Mesodermal cell (in vitro differentiated cells): ENCODE measurements around the gene SIX3.

ENCODE experiments used
- H3K27ac ChIP-seq: 2 replicates; pipeline ENCODE4 v1.7.0; 2013; ENCODE audit warnings: mild to moderate bottlenecking, low read depth, low read length, moderate library complexity; ENCODE audit not compliant: severe bottlenecking
- H3K36me3 ChIP-seq: 2 replicates; pipeline ENCODE4 v1.7.1; 2013; ENCODE audit warnings: mild to moderate bottlenecking, low read length, moderate library complexity; ENCODE audit not compliant: control insufficient read depth, insufficient read depth
- H3K4me1 ChIP-seq: one replicate; pipeline ENCODE4 v1.7.1; 2013; ENCODE audit warnings: mild to moderate bottlenecking, low read length; ENCODE audit not compliant: insufficient read depth, control insufficient read depth, poor library complexity, severe bottlenecking
- H3K4me3 ChIP-seq: 2 replicates; pipeline ENCODE4 v1.7.0; 2013; ENCODE audit warnings: low read length, control low read depth, mild to moderate bottlenecking; ENCODE audit not compliant: insufficient read depth, poor library complexity, severe bottlenecking; ENCODE audit errors: extremely low read depth
- H3K9me3 ChIP-seq: 2 replicates; pipeline ENCODE4 v1.7.1; 2013; ENCODE audit warnings: mild to moderate bottlenecking, low read length, moderate library complexity; ENCODE audit not compliant: control insufficient read depth
- WGBS, 2 experiments: methylation state at CpG; one replicate each; pipeline ENCODE4 v1.1.5; 2013; ENCODE audit warnings: missing lambda C conversion rate in 2 of 2; ENCODE audit not compliant: insufficient coverage in 2 of 2; 5-methylcytosine and 5-hydroxymethylcytosine counted together

Gene SIX3

DNA sequence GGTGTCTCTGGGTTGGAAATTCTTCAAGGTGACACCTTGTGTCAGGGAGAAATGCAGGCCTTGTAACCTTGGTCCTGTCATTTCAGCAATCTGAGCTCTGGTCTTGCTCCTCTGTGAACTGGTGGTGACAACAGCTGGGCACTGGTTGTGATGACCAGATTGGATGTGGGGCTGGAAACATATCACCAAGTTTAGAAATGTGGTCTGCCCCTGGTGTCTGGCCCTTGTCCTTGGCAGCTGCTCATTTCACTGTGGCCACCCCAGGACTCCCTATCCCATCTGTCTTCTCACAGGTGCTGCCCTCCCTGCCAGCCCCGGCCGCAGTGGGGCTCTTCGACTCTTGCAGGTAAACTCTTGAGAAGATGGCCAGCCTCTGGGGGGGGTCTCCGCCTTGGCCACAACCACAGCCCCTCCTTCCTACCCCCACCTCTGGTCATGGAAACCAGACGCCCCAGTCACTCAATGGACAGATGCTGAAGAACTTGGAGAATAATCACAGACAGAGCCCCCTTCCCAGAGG, 20.7 kb downstream of the SIX3 start:
- H3K4me1 ChIP-seq, result peaks cover 5% of the 10 kb centered on the region
- 90 to 93% methylated on average over 4 to 5 of the region's 5 CpGs for WGBS, 2 experiments
- H3K36me3 ChIP-seq, result no peaks in the 10 kb centered on the region
- no peak overlapping the region for H3K27ac ChIP-seq
- H3K9me3 ChIP-seq, result no peaks in the 10 kb centered on the region
- no peak overlapping the region for H3K4me3 ChIP-seq

DNA sequence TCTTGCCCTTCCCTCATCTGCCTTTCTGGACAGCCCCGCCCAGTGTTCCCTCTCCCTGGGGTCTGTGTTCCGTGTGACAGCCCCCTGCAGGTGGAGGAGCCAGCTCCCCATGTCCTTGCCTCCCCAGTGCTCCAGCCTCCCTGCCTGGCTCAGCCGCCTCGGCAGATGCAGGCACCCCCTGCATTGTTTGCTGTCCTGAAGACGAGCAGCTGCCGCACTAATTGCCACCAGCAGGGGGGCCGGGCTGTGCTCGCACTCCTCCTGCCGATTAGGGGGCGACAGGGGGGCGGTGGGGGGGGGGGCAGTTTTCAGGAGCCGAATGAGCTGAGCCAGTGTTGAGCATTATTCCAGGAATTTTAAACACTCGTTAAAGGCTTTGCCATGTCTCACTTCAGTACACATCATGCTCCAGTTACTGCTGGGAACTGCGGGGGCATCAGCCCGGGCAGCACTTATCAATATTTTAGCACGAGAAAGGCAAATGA, 23.3 kb downstream of the SIX3 start:
- H3K36me3 ChIP-seq, result no peaks in the 10 kb centered on the region
- no peaks in the 10 kb centered on the region for H3K4me1 ChIP-seq
- no peak overlapping the region for H3K27ac ChIP-seq
- no peak overlapping the region for H3K4me3 ChIP-seq
- H3K9me3 ChIP-seq, result no peaks in the 10 kb centered on the region
- 36 to 42% methylated on average over 6 of the region's 16 CpGs for WGBS, 2 experiments

DNA sequence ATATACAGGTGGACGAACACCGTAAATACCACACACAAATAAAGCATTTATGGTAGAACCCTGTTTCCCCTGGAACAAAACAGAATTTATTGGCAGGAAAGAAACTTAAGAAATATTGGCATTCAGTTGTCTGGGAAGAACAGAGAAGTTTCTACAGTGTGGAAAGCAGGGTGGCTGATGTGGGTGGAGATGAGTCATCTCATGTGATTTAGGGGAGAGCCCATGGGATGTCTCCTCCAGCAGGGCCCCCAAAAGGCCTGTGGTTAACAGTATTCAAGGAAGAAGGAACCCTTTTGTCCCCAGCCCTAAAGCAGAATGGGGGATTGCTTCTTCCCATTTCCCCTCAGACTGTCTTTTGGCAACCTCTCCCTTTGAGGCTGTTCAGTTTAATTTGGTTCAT, 24.2 kb downstream of the SIX3 start:
- Histone ChIP-seq H3K36me3 (no peaks in the 10 kb centered on the region), H3K4me3 (no peak overlapping the region), H3K27ac (no peak overlapping the region), H3K9me3 (no peaks in the 10 kb centered on the region), H3K4me1 (no peaks in the 10 kb centered on the region)
- no CpG with 5 or more reads among the region's 2 CpGs for WGBS, 2 experiments

DNA sequence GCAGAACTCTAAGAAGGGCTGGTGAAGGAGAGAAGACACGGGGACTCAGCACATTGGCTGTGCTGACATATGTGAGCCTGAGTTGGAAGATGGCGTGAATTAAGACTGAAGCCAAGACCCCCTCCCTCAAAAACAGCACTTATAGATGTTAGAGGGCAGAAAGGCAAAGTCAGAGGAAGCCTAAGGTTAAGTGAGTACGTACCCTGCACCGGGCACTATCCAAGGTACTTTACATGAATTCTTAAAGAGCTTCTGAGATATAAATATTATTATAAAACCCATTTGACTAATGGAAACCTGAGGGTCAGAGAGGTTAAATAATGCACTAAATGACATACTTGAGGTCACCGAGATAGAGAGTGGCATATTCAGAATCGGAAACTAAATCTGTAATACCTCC, 25.6 kb downstream of the SIX3 start:
- 92 to 100% methylated on average over 1 to 2 of the region's 6 CpGs for WGBS, 2 experiments

DNA sequence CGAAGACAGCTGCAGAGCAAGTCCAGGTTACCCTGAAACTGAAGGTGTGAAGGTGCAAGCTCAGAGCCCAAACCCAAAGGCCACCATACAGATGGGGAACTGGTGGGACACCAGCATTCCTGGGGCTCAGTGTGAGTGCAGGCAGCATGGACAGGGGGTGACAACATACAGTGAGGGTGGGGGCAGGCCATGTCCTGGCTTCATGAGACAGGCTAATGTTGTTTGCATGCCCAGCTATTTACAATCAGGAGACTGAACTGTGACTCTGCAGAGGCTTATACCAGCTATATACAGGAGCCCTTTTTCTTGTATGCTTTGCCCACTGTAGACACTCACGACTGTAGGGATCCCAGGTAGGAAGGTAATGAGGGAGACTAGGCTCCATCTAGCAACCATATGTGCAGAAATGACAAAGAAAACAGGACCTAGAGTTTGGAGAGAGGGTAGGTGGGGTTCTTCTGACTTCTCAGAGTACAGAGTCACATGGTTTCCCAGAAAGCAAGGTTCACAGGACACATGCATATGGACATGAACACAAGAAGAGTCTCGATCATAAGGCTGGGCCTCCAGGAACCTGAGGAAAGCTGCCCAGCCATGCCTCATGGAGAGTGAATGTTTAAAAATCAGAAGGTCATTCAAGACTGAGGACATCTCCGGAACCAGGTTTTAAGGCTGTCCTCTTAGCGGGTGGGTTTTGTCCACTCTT, 26.4 kb downstream of the SIX3 start:
- Histone ChIP-seq H3K9me3 (no peaks in the 10 kb centered on the region), H3K4me1 (no peaks in the 10 kb centered on the region), H3K36me3 (no peaks in the 10 kb centered on the region), H3K27ac (no peak overlapping the region), H3K4me3 (no peak overlapping the region)
- 96% methylated on average over 3 to 4 of the region's 5 CpGs for WGBS, 2 experiments

More for the DNA sequence above, 25.6 kb downstream of the SIX3 start:
- H3K4me1 ChIP-seq, result no peaks in the 10 kb centered on the region
- H3K9me3 ChIP-seq, result no peaks in the 10 kb centered on the region
- no peaks in the 10 kb centered on the region for H3K36me3 ChIP-seq
- H3K27ac ChIP-seq, result no peak overlapping the region
- no peak overlapping the region for H3K4me3 ChIP-seq

DNA sequence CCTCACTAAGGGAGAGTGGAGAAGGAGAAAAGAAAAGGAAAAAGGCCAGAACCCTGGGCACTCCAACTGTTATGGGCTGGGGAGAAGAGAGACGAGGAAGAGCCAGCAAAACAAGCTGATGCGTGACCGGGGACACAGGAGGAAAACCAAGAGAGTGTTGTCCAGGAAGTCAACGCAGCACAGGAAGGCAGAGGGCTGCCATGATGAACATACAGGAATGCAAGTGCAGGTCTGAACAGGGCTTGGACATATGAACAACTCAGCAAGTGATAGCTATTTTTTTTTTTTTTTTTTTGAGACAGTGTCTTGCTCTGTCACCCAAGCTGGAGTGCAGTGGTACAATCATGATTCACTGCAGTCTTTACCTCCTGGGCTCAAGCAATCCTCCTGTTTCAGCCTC, 28.4 kb downstream of the SIX3 start:
- Histone ChIP-seq H3K9me3 (no peaks in the 10 kb centered on the region), H3K4me1 (no peaks in the 10 kb centered on the region), H3K36me3 (no peaks in the 10 kb centered on the region), H3K4me3 (no peak overlapping the region), H3K27ac (no peak overlapping the region)
- 95 to 98% methylated on average over 4 of the region's 4 CpGs for WGBS, 2 experiments

DNA sequence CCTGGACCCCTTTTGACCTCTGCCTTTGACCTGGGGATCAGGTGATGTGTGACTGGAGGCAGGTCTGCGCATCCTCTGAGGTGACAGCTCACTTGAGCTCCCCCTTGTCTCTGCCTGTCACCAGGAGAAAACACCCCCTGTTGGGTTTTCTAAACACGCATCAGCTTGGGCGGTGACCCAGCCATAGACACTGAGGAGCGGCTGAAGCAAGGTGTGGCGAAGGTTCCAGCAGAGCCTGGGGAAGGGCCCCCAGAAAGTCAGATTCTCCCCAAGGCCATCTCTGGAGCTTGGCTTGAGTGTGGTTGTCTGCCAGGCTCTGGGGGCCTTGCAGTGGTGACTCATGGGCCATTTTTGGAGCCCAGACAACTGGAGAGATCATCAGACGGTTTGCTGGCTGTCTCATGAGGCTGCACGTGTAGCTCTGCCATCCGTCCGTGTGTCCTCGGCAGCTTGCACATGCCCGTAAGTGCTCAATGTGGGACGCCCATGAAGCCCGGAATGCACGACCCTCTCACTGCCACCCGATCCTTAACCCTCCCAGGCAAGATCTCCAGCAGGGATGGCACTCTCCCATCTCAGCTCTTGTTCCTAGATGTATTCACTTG, 29.4 kb downstream of the SIX3 start:
- Histone ChIP-seq H3K9me3 (no peaks in the 10 kb centered on the region), H3K27ac (no peak overlapping the region), H3K4me3 (no peak overlapping the region), H3K36me3 (no peaks in the 10 kb centered on the region), H3K4me1 (peaks cover 5% of the 10 kb centered on the region)
- WGBS, 2 experiments, result 86 to 93% methylated on average over 12 to 13 of the region's 15 CpGs

DNA sequence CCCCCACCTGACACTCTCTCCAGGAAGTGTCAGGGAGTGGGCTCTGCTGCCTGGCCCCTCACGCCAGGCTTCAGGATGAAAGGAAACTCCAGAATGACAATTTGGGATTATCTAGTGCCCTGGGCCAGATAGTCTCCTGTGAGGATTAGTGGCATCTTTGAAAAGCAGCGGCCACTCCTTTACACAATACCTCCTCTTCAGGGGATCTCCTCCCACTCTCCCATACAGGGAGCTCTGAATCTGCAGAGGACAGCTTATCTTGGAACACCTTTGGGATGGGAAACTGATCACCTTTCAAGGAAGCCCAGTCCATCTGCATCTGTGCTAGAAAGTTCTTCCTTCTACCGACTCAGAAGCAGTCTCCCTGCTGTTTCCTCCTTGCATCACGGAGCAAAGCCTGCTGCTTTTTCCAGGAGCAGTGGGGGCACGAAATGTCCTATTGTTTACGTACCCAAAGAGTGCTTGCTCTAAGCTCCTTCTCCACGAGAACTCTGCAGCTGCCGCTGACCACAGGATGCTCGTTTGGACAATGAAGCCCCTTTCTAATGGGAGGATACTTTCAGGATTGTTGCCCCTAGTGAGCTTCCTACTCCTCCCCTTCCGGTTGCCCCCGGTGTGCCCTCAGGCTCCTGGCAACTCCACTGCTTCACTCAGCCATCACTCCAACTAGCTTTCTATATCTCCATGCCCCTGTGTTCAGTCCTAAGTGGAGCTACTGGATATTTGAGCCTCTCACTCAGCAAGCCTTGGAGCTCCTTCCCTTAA, 31.5 kb downstream of the SIX3 start:
- H3K4me1 ChIP-seq, result peaks cover 5% of the 10 kb centered on the region
- no peaks in the 10 kb centered on the region for H3K9me3 ChIP-seq
- no peaks in the 10 kb centered on the region for H3K36me3 ChIP-seq
- no peak overlapping the region for H3K4me3 ChIP-seq
- H3K27ac ChIP-seq, result no peak overlapping the region
- WGBS, 2 experiments, result 29 to 37% methylated on average over 9 to 10 of the region's 11 CpGs

DNA sequence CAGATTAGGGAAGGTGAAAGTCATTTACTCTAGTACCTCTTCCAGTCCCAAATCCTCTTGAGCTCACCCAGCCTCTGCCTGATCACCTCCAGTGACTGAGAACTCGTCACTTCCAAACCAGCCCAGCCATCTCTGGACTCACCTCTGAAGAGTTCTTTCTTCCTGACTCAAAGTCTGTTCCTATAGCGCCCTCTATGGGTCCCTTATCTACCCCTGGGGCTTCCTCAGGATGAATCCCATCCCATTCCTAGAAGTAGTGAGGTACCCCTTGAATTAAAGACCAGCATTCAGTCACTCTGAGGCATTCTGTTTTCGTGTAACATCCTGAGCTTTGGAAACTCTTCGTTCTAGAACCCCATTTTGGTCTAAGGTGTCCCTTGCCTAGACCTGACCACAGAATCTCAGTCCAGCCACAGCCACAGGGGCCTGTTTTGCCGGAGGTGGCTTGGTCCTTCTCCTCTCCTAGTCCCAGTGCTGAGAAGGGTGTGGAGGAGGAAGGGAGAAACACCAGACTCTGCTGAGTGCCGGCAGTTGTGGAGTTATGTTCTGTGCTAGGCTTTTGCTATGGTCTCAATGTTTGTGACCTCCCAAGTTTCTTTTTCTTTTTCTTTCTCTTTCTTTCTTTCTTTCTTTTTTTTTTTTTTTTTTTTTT, 32.7 kb downstream of the SIX3 start:
- WGBS, 2 experiments, result 38 to 53% methylated on average over 4 of the region's 6 CpGs
- Histone ChIP-seq H3K4me1 (peaks cover 5% of the 10 kb centered on the region), H3K9me3 (no peaks in the 10 kb centered on the region), H3K4me3 (no peak overlapping the region), H3K36me3 (no peaks in the 10 kb centered on the region), H3K27ac (no peak overlapping the region)

DNA sequence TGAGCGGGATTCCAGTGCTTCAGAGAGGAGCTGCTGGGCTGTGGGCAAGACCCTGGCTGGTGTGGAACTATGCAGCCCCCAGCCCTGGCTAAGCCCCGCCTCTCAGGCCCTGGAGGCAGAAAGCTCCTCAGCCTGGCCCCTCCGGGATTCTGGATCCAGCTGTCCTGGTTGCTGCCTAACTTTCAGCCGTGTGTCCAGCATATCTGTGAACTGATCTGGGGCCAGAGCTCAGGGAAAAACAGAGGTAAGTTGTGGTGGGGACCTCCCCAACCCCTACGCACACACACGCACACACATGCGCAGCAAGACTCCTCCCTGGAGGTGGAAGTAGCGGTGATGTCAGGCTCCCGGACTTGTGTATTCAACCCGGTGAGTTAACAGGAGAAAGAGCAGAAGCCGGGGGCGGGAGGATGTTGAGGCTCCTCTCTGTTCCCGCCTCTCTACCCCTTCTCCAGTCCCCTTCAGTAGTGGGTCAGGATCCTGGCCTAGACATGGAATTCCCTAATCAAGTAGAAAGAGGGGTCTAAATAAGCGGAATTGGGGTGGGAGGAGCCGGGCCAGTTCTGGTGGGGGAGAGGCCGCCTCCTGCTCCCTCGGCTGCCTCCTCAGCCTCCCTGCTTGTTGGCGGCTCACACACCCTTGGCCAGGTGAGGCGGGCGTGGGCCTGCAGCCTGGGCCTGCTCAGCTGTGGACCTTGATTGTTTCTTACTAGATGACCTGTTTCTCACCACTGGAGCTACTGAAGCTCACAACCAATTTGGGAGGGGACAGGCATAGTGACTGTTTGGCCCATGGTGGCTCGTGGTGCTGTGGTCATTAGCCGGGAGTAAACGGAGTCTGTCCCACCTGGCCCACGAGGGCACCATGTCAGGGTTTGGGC, 34.3 kb downstream of the SIX3 start:
- Histone ChIP-seq H3K4me1 (peaks cover 5% of the 10 kb centered on the region), H3K27ac (no peak overlapping the region), H3K36me3 (no peaks in the 10 kb centered on the region), H3K4me3 (no peak overlapping the region), H3K9me3 (no peaks in the 10 kb centered on the region)
- 57 to 71% methylated on average over 14 to 15 of the region's 24 CpGs for WGBS, 2 experiments
